ENCODE data around the gene PWWP2A.
"Not testable (repeated sequence)": the region's sequence is repeated elsewhere in the genome, so short reads cannot be mapped to it uniquely, and the experiment has no call there.

The PWWP2A gene

DNA sequence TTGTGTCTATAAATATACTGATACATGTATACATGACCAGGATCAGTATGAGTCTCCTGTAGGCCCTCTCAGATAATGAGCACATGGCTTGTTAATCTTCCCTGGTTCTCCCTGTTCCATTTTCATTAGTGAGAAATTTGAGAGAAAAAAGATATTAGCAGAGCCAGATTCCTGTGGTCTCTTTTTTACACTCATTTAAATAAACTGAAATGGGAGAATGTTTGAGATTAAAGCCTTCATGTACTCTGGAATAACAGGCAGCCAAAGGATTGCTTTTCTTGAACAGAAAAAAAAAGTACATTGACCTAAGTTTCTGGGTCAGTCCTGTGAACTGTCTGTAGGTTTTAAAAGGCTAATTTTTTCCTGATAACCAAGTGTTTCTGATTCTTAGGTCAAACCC is 44.2 kb downstream of the PWWP2A start:
- no peak for DNase-seq

DNA sequence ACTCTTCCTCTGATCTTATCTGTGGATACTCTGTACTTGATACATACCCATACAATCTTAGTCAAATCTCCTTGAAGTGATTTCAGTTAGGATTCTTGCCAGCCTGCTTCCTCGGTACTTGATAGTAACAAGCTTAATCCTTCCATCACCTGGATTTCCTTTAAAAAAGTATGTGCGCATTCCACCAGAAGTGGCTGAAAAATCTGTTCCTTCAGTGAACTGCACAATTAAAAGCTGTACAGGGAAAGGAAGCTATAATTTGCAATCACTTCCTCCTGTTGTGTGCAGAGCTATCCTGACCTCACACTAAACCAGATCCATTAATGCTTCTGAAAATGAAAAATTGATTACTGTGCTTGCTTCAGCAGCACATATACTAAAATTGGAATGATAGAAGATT is 47.3 kb downstream of the PWWP2A start:
- DNase-seq: no peak

GRCh38 chr5:160071516-160071915 is 47.7 kb downstream of the PWWP2A start:
- no peak for DNase-seq

- DNase-seq: not testable (repeated sequence)
Observed at GRCh38 chr5:160069120-160069519, 50.1 kb downstream of the PWWP2A start.

GRCh38 chr5:160064995-160065614 is 54.1 kb downstream of the PWWP2A start:
- no peak for DNase-seq

- DNase-seq: no peak
Observed at GRCh38 chr5:160064417-160064810, 54.8 kb downstream of the PWWP2A start.

DNA sequence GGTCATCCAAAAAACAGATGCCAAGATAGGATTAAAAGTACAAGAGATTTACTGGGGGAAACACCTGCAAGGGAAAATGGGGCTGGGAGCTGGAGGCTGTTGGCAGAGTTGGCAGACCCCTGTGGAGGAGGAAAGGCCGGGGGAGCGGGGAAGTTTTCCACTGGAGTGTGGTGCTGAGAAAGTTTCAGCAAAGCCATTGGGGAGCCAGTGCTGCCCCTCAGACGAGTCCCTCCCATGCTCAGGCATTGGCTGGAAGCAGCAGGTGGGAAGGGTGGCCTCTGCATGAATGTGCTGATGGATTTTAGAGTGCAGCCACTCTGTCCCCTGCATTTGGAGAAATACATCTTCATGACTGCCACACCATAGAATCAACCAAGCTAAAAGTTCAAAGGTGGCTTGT is 57.5 kb downstream of the PWWP2A start:
- DNase-seq: no peak

DNA sequence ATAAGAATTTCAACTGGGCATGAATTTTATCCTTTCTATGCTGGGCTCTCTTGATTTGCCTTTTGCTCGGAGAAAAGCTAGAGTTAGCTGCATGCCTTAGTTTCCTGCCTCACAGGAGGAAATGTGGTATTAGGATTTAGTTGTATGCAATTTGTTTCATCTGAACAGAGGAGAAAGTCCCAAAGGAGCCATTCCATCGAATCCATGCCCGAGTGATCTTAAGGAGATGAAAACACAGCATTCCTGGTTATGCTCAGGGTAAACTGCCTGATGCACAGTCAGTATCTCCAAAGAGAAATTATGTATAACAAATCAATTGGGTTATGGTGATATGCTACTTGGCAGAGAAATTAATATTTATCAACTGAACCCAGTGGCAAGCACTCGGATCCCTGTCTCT is 59.2 kb downstream of the PWWP2A start:
- no peak for DNase-seq

- no peak for DNase-seq
Observed at GRCh38 chr5:160057256-160057655, 62.0 kb downstream of the PWWP2A start.

- DNase-seq: no peak
Observed at GRCh38 chr5:160054831-160055230, 64.4 kb downstream of the PWWP2A start.

GRCh38 chr5:160054047-160054446 is 65.2 kb downstream of the PWWP2A start:
- DNase-seq: no peak

DNA sequence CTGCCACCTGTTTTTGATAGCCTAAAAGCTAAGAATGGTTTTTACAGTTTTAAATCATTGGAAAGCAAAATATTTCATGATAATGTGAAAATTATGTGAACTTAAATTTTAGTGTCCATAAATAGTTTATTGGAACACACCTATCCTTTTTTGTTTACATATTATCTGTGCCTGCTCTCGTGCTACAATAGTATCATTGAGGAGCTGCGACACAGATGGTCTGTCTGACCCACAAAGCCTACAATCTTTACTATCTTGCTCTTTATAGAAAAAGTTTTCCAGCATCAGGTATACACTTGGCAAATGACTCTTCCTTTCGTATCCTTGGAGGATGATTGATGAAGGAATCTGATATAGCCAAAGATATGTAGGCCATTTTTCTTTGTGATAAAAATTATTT is 70.2 kb downstream of the PWWP2A start:
- DNase-seq: no peak

DNA sequence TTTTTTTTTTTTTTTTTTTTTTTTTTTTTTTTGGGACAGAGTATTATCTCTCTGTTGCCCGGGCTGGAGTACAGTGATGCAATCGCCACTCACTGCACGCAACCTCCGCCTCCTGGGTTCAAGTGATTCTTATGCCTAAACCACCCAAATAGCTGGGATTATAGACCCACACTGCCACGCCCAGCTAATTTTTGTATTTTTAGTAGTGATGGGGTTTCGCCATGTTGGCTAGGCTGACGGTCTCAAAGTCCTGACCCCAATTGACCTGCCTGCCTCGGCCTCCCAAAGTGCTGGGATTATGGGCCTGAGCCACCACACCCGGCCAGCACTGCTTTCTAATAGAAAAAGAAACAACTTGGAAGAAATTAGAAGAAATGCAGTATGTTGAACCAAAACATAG is 71.1 kb downstream of the PWWP2A start:
- DNase-seq: no peak

DNA sequence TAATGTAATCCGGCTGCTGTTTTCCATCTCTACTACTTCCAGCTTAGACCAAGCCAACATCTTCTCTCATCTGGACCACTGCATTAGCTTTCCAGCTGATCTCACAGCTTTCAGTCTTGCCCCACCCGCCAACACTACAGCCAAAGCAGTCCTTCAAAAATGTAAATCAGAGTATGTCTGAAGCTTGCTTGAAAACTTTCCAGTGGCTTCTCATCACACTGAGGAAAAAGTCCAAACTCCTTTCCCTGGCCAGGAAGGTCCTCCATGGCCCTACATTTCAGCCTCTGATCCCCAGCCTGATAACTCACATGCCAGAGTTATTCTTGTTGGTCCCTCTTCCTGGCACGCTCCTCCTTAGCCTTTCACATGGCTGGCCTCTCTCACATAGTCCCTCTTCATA is 71.8 kb downstream of the PWWP2A start:
- no peak for DNase-seq

DNA sequence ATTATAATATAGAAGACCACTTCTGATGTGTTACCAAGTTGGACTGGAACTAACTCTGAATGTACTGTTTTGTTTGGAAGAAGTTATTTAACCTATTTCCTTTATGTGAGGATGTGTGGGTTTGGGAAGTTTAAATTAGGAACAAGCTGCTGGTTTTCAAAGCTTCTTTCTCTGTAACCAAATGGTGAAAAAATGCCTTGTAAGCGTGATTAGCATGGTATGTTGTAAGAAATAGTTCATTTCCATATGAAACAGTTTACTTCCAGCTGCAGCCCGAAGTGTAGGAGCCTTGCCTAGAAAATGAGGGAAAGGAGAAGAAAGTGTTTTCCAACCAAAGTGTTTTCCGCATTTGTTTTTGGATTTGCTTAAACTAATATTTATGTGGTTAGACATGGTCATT is 74.3 kb downstream of the PWWP2A start:
- no peak for DNase-seq

DNA sequence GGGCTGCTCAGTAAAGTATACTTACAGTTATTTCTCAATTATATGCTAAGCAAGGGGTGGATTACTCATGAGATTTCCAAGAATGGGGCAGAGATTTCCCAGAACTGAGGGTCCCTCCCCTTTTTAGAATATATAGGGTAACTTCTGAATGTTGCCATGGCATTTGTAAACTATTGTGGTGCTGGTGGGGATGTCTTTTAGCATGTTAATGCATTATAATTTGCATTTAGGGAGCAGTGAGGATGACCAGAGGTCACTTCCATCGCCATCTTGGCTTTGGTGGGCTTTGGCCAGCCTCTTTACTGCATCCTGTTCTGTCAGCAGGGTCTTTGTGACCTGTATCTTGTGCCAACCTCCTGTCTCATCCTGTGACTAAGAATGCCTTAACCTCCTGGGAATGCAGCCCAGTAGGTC is 74.9 kb downstream of the PWWP2A start:
- DNase-seq: no peak

- no peak for DNase-seq
Observed at GRCh38 chr5:160042671-160043070, 76.6 kb downstream of the PWWP2A start.

Measured in activated CD8-positive, alpha-beta memory T cell treated with anti-CD3 and anti-CD28 coated beads, Interleukin-2, amount 50 U/mL, for 48 hours (primary cell).